ENCODE measurements around the gene PIK3R1. TPM values are rescaled to one million over a fixed set of nuclear protein-coding genes. Genes with fewer than 3 reads are reported as not detected.

PIK3R1 gene
- total RNA-seq, 1 donor from 2014 or later: 89.3 TPM

DNA sequence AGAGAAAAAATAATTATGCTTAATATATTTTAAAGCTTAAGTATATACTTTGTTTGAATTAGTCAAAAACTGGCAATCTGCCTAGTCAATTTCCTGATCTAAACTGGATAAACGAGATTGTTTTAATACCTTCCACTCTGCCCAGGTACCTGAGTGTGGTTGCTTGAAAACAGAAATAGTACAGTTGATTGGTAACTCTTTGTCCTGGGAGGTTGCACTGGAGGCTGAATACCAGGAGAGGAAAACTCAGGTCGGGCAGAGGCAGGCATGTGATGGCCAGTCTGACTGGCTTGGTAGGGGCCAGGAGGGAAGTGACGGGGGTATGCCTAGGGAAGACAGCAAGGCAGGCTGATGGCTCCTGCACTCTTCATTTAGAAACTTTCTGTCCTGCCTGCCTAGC, 80.2 kb downstream of the PIK3R1 start:
- no peak overlapping the region for H3K4me3 ChIP-seq
- DNase-seq (ENCODE audit: low spot score in 2 of 2): no peak
- TF ChIP-seq, protein P1, sequence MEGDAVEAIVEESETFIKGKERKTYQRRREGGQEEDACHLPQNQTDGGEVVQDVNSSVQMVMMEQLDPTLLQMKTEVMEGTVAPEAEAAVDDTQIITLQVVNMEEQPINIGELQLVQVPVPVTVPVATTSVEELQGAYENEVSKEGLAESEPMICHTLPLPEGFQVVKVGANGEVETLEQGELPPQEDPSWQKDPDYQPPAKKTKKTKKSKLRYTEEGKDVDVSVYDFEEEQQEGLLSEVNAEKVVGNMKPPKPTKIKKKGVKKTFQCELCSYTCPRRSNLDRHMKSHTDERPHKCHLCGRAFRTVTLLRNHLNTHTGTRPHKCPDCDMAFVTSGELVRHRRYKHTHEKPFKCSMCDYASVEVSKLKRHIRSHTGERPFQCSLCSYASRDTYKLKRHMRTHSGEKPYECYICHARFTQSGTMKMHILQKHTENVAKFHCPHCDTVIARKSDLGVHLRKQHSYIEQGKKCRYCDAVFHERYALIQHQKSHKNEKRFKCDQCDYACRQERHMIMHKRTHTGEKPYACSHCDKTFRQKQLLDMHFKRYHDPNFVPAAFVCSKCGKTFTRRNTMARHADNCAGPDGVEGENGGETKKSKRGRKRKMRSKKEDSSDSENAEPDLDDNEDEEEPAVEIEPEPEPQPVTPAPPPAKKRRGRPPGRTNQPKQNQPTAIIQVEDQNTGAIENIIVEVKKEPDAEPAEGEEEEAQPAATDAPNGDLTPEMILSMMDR (IDR thresholded peaks at IDR 0.05): no peak
- intact Hi-C loops (cut with DNase I): no loop called here
- H3K36me3 ChIP-seq: peaks cover 64 to 71% of the 10 kb centered on the region in 2 donors
- H3K27me3 ChIP-seq: no peaks in the 10 kb centered on the region
- no peaks in the 10 kb centered on the region for H3K9me3 ChIP-seq
- H3K4me1 ChIP-seq: peaks cover 4 to 14% of the 10 kb centered on the region in 2 donors
- H3K27ac ChIP-seq: no peak overlapping the region

DNA sequence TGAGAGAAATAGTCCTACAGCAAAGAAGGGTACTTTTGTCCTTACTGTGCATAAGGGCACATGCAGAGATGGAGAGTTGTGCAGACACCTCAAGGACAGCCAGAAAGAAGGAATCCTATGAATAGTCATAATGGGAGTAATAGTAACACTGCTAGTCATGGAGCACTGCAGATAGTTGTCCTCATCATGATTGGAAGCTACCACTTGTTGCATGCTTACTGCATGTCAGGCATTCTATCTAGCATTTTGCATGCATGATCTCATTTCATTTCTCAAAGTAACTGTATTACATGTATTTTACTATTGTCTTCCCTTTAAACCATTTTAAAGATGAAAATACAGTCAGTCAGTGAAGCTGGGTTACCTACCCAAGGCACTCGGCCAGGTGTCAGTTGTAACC, 81.3 kb downstream of the PIK3R1 start:
- intact Hi-C loops (cut with DNase I): no loop called here
- DNase-seq (ENCODE audit: low spot score in 2 of 2): no peak
- peaks cover 65 to 74% of the 10 kb centered on the region in 2 donors for H3K36me3 ChIP-seq
- H3K27me3 ChIP-seq: no peaks in the 10 kb centered on the region
- no peaks in the 10 kb centered on the region for H3K9me3 ChIP-seq
- TF ChIP-seq, protein P1 (IDR thresholded peaks at IDR 0.05): no peak
- H3K4me3 ChIP-seq: no peak overlapping the region
- peaks cover 4 to 11% of the 10 kb centered on the region in 2 donors for H3K4me1 ChIP-seq
- no peak overlapping the region for H3K27ac ChIP-seq

DNA sequence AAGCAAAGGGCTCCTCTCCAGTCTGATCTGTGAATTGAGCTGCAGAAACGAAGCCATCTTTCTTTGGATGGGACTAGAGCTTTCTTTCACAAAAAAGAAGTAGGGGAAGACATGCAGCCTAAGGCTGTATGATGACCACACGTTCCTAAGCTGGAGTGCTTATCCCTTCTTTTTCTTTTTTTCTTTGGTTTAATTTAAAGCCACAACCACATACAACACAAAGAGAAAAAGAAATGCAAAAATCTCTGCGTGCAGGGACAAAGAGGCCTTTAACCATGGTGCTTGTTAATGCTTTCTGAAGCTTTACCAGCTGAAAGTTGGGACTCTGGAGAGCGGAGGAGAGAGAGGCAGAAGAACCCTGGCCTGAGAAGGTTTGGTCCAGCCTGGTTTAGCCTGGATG, 82.1 kb downstream of the PIK3R1 start:
- H3K36me3 ChIP-seq: peaks cover 67 to 71% of the 10 kb centered on the region in 2 donors
- TF ChIP-seq, protein P1 (IDR thresholded peaks at IDR 0.05): no peak
- intact Hi-C loops (cut with DNase I): no loop called here

DNA sequence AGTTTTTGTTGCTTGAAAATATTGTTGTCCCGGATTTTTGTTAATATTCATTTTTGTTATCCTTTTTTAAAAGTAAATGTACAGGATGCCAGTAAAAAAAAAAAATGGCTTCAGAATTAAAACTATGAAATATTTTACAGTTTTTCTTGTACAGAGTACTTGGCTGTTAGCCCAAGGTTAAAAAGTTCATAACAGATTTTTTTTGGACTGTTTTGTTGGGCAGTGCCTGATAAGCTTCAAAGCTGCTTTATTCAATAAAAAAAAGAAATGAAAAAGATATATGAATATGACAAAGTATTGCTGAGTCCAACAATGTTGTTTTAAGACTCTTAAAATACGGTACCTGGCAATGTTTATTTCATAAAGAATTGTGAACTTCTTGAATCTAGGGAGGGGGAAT, 82.9 kb downstream of the PIK3R1 start:
- intact Hi-C loops (cut with DNase I): no loop called here
- Histone ChIP-seq H3K36me3 (peaks cover 63 to 67% of the 10 kb centered on the region in 2 donors), H3K27me3 (no peaks in the 10 kb centered on the region), H3K4me1 (peaks cover 0 to 4% of the 10 kb centered on the region in 2 donors), H3K9me3 (no peaks in the 10 kb centered on the region), H3K4me3 (no peak overlapping the region), H3K27ac (no peak overlapping the region)
- no peak for DNase-seq (ENCODE audit: low spot score in 2 of 2)
- TF ChIP-seq, protein P1 (IDR thresholded peaks at IDR 0.05): no peak

More for the DNA sequence above, 82.1 kb downstream of the PIK3R1 start:
- no peak for DNase-seq (ENCODE audit: low spot score in 2 of 2)
- Histone ChIP-seq H3K27me3 (no peaks in the 10 kb centered on the region), H3K4me1 (peaks cover 0 to 4% of the 10 kb centered on the region in 2 donors), H3K9me3 (no peaks in the 10 kb centered on the region), H3K27ac (no peak overlapping the region), H3K4me3 (no peak overlapping the region)

DNA sequence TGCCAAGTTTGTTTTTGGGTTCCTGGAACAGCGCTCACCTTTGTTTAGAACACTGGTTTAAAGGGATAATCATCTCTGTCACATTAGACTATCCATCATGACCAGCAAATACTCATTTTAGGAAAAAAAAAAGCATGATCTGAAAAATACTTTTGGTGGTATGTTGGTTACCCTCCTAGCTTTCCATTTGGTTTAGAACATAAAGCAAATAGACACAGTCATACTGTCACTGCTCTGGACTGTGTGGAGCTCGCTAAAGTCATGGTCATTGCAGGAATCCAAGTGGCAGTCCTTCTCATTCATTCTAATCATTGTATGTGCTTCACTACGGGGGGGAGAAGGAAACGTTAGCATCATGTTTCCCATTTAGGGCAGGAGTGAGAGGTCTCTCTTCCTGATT, 83.5 kb downstream of the PIK3R1 start:
- peaks cover 57 to 61% of the 10 kb centered on the region in 2 donors for H3K36me3 ChIP-seq

More for the DNA sequence above, 83.5 kb downstream of the PIK3R1 start:
- intact Hi-C loops (cut with DNase I): no loop called here
- Histone ChIP-seq H3K27ac (no peak overlapping the region), H3K27me3 (no peaks in the 10 kb centered on the region), H3K9me3 (no peaks in the 10 kb centered on the region), H3K4me3 (no peak overlapping the region), H3K4me1 (peaks cover 0 to 4% of the 10 kb centered on the region in 2 donors)
- DNase-seq (ENCODE audit: low spot score in 2 of 2): no peak
- TF ChIP-seq, protein P1 (IDR thresholded peaks at IDR 0.05): no peak

Measured in ascending aorta (tissue), 2 donors.